Breast epithelium (tissue), 4 donors: Measurements from ENCODE around the gene PMEPA1. TPM values are rescaled to one million over a fixed set of nuclear protein-coding genes. Genes with fewer than 3 reads are reported as not detected.

Source experiments
- DNase-seq, 2 donors: peaks; one replicate each; pipeline ENCODE4 v3.0.0-alpha.2; 2019; ENCODE audit warnings: low spot score in 2 of 2
- H3K27ac ChIP-seq, 2 donors: fragments of 200-600 bp; sonication (generic) in 1 of 2; one replicate each; pipeline ENCODE4 v1.5.1; 2016 to 2019; ENCODE audit warnings: mild to moderate bottlenecking in 1 of 2
- H3K27me3 ChIP-seq, 2 donors: fragments of 200-600 bp; sonication (generic) in 1 of 2; one replicate each; pipeline versions ENCODE4 v1.5.1 to v1.6.0; 2017 to 2019; ENCODE audit warnings: control low read depth in 1 of 2, mild to moderate bottlenecking in 1 of 2
- H3K36me3 ChIP-seq: fragments of 200-600 bp; one replicate; pipeline ENCODE4 v1.5.1; 2019
- H3K4me1 ChIP-seq, 2 donors: fragments of 200-600 bp; sonication (generic); one replicate each; pipeline ENCODE4 v1.5.1; 2016 to 2019; ENCODE audit warnings: control low read depth in 1 of 2
- H3K4me3 ChIP-seq, 3 donors: fragments of 200-600 bp; sonication (generic); 1 replicate in 2 of 3; 2 replicates in 1 of 3; pipeline ENCODE4 v1.5.1; 2016 to 2019; ENCODE audit warnings: mild to moderate bottlenecking in 3 of 3, moderate library complexity in 2 of 3
- H3K9me3 ChIP-seq, 2 donors: fragments of 200-600 bp; sonication (generic) in 1 of 2; one replicate each; pipeline ENCODE4 v1.5.1; 2016 to 2019; ENCODE audit warnings: control low read depth in 1 of 2
- CTCF ChIP-seq, 3 donors: fragments of 450-650 bp; IDR thresholded peaks; one replicate each; pipeline ENCODE4 v1.5.1; 2016 to 2017; ENCODE audit warnings: antibody characterized with exemption in 3 of 3, mild to moderate bottlenecking in 3 of 3, moderate library complexity in 3 of 3
- POLR2A ChIP-seq: fragments of 450-650 bp; IDR thresholded peaks from one replicate; pipeline ENCODE4 v1.6.1; 2016; ENCODE audit warnings: antibody characterized with exemption, mild to moderate bottlenecking, moderate library complexity
- POLR2AphosphoS5 ChIP-seq, 3 donors: sonication (generic); formaldehyde crosslinking; IDR thresholded peaks; one replicate each; pipeline ENCODE4 v1.6.1; 2017; ENCODE audit warnings: antibody characterized with exemption in 3 of 3
- intact Hi-C: fragments of 100-400 bp; cut with DNase I; formaldehyde crosslinking; loops from one replicate; pipeline ENCODE4 v1.15.1; 2023; ENCODE audit warnings: low total_unique reads
- total RNA-seq, 3 donors: library from RNA; depleted of rRNA; stranded (reverse); fragments of >200 nt; gene quantifications; one replicate each; pipeline ENCODE4 v1.1.0, GENCODE V29; 2016

The PMEPA1 gene
- total RNA-seq, 3 donors from 2014 or later: 9.2 to 13.2 (median 13.1) TPM

DNA sequence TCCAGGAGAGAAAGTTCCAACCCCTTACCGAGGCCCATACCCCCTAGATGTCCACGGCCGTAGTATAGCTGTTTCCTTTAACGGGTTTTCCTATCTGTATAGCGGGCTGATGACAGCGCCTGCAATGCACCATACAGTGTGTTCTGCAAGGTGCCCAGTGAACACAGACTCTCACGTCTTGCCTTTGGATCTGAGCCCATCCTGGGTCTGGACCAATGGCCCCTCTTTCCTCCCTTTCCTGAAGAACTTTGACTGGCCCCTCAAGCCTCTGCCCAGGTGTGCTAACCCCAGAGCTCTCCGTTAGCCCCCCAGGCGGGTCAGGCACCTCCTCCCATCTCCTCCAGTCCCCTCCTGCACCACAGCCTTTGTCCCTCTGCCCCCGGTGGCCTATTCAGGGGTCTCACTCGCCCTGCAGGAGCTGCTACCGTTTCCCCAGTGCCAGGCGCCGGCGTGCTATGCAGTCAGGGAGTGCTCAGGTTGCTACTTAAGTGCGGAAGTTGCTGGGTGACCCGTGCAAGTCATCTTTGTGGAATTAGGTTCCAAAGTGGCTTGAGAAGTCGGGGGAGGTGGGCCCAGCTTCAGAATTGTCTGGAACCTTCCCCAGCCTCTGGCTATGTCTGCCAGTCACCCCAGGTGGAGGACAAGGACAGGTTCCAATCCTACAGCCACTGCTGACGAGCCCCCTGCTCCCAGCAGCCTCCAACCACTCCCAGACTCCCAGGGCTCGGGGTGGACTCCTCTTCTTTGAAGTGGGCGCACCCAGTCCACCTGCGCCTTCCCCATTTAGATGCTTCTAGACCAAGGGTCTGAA is 54.6 kb downstream of the PMEPA1 start:
- intact Hi-C loops: no loop called here
- no peaks in the 10 kb centered on the region for H3K4me1 ChIP-seq
- H3K36me3 ChIP-seq: no peaks in the 10 kb centered on the region
- TF ChIP-seq CTCF (IDR thresholded peaks at IDR 0.05): no peak
- H3K27me3 ChIP-seq: no peaks in the 10 kb centered on the region
- no peaks in the 10 kb centered on the region for H3K9me3 ChIP-seq
- no peak overlapping the region for H3K27ac ChIP-seq
- DNase-seq: peak in 1 of 2 donors; percentile 33
- no peak overlapping the region for H3K4me3 ChIP-seq

- intact Hi-C loops: no loop called here
- no peaks in the 10 kb centered on the region for H3K4me1 ChIP-seq
- peak; percentile 47 to 57 for DNase-seq
- TF ChIP-seq CTCF (IDR thresholded peaks at IDR 0.05): peak; percentile 86 to 95 (median 93)
- no peak for TF ChIP-seq POLR2AphosphoS5 (IDR thresholded peaks at IDR 0.05)
- H3K27ac ChIP-seq: no peak overlapping the region
- H3K9me3 ChIP-seq: no peaks in the 10 kb centered on the region
- no peaks in the 10 kb centered on the region for H3K27me3 ChIP-seq
- no peaks in the 10 kb centered on the region for H3K36me3 ChIP-seq
- H3K4me3 ChIP-seq: no peak overlapping the region
These were observed 55.3 kb downstream of the PMEPA1 start for GRCh38 chr20:57654363-57654997.

DNA sequence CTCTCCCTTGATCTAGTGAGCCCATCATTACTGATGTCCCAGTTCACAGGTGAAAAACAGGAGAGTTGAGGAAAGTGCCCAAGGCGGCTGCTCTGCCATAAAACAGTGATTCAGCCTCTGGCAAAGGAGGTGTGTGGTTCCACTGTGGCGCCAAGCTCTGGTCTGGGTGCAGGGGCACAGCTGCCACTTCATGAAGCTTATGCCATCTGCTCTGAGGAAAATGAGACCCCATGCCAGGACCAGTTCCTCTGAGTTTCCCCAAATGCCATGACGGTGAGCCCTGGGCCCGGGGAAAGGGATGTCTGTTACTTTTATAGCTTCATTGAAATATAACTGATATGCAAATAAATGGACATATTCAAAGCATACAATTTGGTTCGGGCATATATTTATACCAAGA is 55.9 kb downstream of the PMEPA1 start:
- TF ChIP-seq POLR2AphosphoS5 (IDR thresholded peaks at IDR 0.05) (no peak), CTCF (IDR thresholded peaks at IDR 0.05) (no peak), POLR2A (no peak)
- H3K27ac ChIP-seq: no peak overlapping the region
- no peaks in the 10 kb centered on the region for H3K36me3 ChIP-seq
- H3K4me1 ChIP-seq: no peaks in the 10 kb centered on the region
- H3K27me3 ChIP-seq: no peaks in the 10 kb centered on the region
- intact Hi-C loops: no loop called here
- no peak overlapping the region for H3K4me3 ChIP-seq
- no peak for DNase-seq
- H3K9me3 ChIP-seq: no peaks in the 10 kb centered on the region

GRCh38 chr20:57653546-57653900 is 56.3 kb downstream of the PMEPA1 start:
- no peak for DNase-seq
- no peak overlapping the region for H3K4me3 ChIP-seq
- H3K27me3 ChIP-seq: no peaks in the 10 kb centered on the region
- no peaks in the 10 kb centered on the region for H3K4me1 ChIP-seq
- H3K27ac ChIP-seq: no peak overlapping the region
- intact Hi-C loops: no loop called here
- no peaks in the 10 kb centered on the region for H3K9me3 ChIP-seq
- no peaks in the 10 kb centered on the region for H3K36me3 ChIP-seq
- TF ChIP-seq POLR2AphosphoS5 (IDR thresholded peaks at IDR 0.05): no peak
- no peak for TF ChIP-seq CTCF (IDR thresholded peaks at IDR 0.05)
- TF ChIP-seq POLR2A: no peak
